BE2C (cell line): ENCODE measurements around the gene SLC9A3.

ENCODE experiments used
- DNase-seq: peaks from one replicate; pipeline ENCODE4 v3.0.0-alpha.2; 2020
- H3K27me3 ChIP-seq: fragments of 250-450 bp; sonication (Bioruptor Pico); 2 replicates; pipeline ENCODE4 v1.5.1; 2020; ENCODE audit warnings: mild to moderate bottlenecking
- H3K36me3 ChIP-seq: fragments of 250-450 bp; sonication (Bioruptor Pico); 2 replicates; pipeline ENCODE4 v1.5.1; 2020; ENCODE audit warnings: mild to moderate bottlenecking
- H3K4me1 ChIP-seq: fragments of 250-450 bp; sonication (Bioruptor Pico); 2 replicates; pipeline ENCODE4 v1.5.1; 2020
- H3K4me3 ChIP-seq: 2 replicates; pipeline ENCODE4 v1.5.1; 2011; ENCODE audit warnings: low read depth, low read length
- H3K9me3 ChIP-seq: fragments of 250-450 bp; sonication (Bioruptor Pico); 2 replicates; pipeline ENCODE4 v1.5.1; 2020
- TF ChIP-seq, protein P1 (sequence below): IDR thresholded peaks from 2 replicates; pipeline ENCODE4 v1.5.1; 2012; ENCODE audit warnings: mild to moderate bottlenecking, low read depth, low read length

SLC9A3 gene

DNA sequence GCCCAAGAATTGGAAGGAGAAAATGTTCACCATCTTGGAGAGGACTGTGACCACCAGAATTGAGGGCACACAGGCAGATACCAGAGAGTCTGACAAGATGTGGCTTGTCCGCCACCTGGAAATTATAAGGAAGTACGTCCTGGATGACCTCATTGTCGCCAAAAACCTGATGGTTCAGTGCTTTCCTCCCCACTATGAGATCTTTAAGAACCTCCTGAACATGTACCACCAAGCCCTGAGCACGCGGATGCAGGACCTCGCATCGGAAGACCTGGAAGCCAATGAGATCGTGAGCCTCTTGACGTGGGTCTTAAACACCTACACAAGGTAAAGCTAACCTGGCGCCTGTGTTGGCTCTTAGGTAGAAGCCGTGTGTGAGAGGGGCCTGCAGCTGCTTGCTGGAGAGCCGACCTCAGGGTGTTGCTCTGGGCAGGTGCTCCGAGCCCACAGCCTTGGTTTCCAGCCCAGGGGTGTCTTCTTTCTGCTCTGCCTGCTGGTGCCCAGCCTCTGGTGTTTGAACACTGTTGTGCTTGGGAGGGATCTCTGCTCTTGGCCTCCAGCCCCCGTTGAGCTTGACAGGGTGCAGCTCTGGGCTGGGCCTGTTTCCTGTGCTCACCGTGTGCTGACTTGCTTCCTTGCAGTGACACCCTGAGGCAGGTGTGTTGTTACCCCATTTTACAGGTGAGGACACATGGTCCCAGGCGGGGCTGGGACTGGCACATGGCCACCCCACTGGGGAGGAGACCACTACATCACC, 70.3 kb downstream of the SLC9A3 start:
- Histone ChIP-seq H3K4me1 (no peaks in the 10 kb centered on the region), H3K9me3 (no peaks in the 10 kb centered on the region), H3K27me3 (no peaks in the 10 kb centered on the region), H3K36me3 (peaks cover 75% of the 10 kb centered on the region), H3K4me3 (no peak overlapping the region)
- TF ChIP-seq, protein P1, sequence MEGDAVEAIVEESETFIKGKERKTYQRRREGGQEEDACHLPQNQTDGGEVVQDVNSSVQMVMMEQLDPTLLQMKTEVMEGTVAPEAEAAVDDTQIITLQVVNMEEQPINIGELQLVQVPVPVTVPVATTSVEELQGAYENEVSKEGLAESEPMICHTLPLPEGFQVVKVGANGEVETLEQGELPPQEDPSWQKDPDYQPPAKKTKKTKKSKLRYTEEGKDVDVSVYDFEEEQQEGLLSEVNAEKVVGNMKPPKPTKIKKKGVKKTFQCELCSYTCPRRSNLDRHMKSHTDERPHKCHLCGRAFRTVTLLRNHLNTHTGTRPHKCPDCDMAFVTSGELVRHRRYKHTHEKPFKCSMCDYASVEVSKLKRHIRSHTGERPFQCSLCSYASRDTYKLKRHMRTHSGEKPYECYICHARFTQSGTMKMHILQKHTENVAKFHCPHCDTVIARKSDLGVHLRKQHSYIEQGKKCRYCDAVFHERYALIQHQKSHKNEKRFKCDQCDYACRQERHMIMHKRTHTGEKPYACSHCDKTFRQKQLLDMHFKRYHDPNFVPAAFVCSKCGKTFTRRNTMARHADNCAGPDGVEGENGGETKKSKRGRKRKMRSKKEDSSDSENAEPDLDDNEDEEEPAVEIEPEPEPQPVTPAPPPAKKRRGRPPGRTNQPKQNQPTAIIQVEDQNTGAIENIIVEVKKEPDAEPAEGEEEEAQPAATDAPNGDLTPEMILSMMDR: no peak
- no peak for DNase-seq

DNA sequence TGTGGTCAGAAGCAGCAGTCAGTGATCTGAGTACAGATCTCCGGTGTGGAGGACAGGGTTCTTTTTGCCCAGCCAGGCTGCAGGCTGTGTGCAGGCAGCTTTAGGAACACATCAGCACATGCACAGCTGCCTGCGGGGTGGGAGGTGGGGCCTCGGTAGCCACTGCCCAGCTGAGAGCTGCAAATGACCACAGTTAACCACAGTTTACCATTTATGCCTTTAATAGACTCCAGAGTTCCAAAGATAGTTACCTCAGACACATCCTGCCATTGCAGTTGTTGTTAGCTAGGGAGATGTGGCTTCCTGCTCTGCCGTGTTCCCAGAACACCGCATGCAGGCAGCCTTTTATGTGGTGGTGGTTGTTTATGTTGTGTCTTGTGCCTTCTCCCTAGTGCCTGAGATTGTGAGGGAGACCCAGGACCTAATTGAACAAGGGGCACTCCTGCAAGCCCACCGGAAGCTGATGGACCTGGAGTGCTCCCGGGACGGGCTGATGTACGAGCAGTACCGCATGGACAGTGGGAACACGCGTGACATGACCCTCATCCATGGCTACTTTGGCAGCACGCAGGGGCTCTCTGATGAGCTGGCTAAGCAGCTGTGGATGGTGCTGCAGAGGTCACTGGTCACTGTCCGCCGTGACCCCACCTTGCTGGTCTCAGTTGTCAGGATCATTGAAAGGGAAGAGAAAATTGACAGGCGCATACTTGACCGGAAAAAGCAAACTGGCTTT, 71.1 kb downstream of the SLC9A3 start:
- peaks cover 81% of the 10 kb centered on the region for H3K36me3 ChIP-seq
- H3K9me3 ChIP-seq: no peaks in the 10 kb centered on the region
- no peaks in the 10 kb centered on the region for H3K4me1 ChIP-seq
- TF ChIP-seq, protein P1: no peak
- no peak for DNase-seq
- no peaks in the 10 kb centered on the region for H3K27me3 ChIP-seq
- H3K4me3 ChIP-seq: no peak overlapping the region

DNA sequence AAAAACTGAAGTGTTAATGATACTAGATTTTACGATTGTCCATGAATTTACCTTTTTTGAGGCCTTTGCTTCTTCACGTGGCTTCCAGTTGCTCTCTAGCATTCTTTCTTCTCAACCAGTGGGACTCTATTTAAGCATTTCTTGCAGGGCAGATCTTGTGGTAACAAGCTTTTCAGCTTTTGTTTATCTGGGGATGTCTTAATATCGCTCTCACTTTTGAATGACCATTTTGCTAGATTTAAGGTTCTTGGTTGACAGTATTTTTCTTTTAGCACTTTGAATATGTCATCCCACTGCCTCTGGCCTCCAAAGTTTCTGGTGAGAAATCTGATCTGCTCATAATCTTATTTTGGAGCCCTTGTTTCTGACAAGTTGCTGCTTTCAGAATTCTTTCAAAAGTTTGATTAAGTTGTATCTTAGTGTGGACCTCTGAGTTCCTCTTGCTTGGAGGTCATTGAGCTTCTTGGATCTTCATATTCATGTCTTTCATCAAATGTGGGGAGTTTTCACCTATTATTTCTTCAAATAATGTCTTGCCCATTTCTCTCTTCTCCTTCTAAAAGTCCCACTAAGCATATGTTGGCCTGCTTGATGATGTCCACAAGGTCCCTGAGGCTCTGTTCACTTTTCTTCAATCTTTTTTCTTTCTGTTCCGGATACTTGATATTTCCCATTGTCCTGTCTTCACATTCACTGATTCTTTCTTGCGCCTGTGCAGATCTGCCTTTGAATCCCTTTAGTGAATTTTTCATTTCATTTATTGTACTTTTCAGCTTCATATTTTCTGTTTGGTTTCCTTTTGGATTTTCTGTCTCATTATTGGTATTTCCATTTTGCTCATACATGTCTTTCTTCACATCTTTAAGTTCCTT, 72.4 kb downstream of the SLC9A3 start:
- H3K36me3 ChIP-seq: peaks cover 84% of the 10 kb centered on the region
- H3K4me3 ChIP-seq: no peak overlapping the region
- TF ChIP-seq, protein P1: no peak
- H3K4me1 ChIP-seq: no peaks in the 10 kb centered on the region
- DNase-seq: no peak
- H3K27me3 ChIP-seq: no peaks in the 10 kb centered on the region
- no peaks in the 10 kb centered on the region for H3K9me3 ChIP-seq

DNA sequence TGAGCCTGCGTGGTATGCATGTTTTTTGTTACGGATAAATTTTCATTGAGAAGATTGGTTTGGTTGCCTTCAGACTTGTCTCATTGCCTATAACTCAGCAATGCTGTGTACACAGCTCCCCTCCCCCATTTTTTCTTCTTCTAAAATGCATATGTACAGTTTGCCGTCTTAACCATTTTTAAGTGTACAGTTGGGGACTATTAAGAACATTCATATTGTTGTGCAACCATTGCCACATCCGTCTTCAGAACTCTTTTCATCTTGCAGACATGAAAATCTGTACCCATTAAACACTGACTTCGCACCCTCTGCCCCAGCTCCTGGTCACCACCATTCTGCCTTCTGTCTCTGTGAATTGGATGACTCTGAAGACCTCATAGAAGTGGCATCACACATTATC, 75.1 kb downstream of the SLC9A3 start:
- Histone ChIP-seq H3K9me3 (no peaks in the 10 kb centered on the region), H3K36me3 (peaks cover 71% of the 10 kb centered on the region), H3K4me1 (no peaks in the 10 kb centered on the region), H3K4me3 (no peak overlapping the region), H3K27me3 (no peaks in the 10 kb centered on the region)
- DNase-seq: no peak
- TF ChIP-seq, protein P1: no peak

DNA sequence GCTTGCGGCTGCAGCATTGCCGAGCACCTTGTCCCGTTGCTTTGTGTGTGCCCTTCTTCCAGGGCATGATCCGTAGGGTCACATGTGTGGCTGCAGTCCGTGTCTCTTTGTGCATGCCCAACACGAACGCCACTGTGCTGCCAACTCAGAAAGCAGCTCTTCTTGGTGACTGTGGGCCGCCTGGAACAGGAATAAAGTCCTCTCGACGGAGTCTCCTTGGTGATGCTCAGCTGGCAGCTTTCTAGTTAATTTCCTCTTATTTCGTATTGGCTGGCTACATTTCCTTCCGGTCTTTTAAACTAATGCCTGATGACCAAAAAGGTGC, 75.5 kb downstream of the SLC9A3 start:
- H3K4me1 ChIP-seq: peaks cover 2% of the 10 kb centered on the region; the same call in 1 of the 2 replicates
- H3K4me3 ChIP-seq: no peak overlapping the region
- peaks cover 67% of the 10 kb centered on the region for H3K36me3 ChIP-seq
- TF ChIP-seq, protein P1: no peak
- DNase-seq: no peak
- H3K9me3 ChIP-seq: no peaks in the 10 kb centered on the region
- H3K27me3 ChIP-seq: no peaks in the 10 kb centered on the region
